ENCODE results near the gene CYRIA.

CYRIA gene

GRCh38 chr2:16638946-16639345 is 26.7 kb downstream of the CYRIA start:
- H3K27ac ChIP-seq: no peak overlapping the region
- TF ChIP-seq CTCF (IDR thresholded peaks at IDR 0.05) (no peak), ZFX (IDR thresholded peaks at IDR 0.05; ENCODE audit: borderline replicate concordance) (no peak)

GRCh38 chr2:16637304-16637703 is 28.3 kb downstream of the CYRIA start:
- no peak overlapping the region for H3K27ac ChIP-seq

GRCh38 chr2:16635791-16636699 is 29.6 kb downstream of the CYRIA start:
- no peak overlapping the region for H3K27ac ChIP-seq
- TF ChIP-seq ZFX (IDR thresholded peaks at IDR 0.05; ENCODE audit: borderline replicate concordance) (no peak), CTCF (IDR thresholded peaks at IDR 0.05) (no peak)

More at GRCh38 chr2:16637304-16637703, 28.3 kb downstream of the CYRIA start:
- TF ChIP-seq ZFX (IDR thresholded peaks at IDR 0.05; ENCODE audit: borderline replicate concordance) (no peak), CTCF (IDR thresholded peaks at IDR 0.05) (no peak)

GRCh38 chr2:16633621-16634430 is 31.8 kb downstream of the CYRIA start:
- no peak overlapping the region for H3K27ac ChIP-seq
- TF ChIP-seq ZFX (IDR thresholded peaks at IDR 0.05; ENCODE audit: borderline replicate concordance) (no peak), CTCF (IDR thresholded peaks at IDR 0.05) (no peak)

- no peak overlapping the region for H3K27ac ChIP-seq
- TF ChIP-seq ZFX (IDR thresholded peaks at IDR 0.05; ENCODE audit: borderline replicate concordance): no peak
- no peak for TF ChIP-seq CTCF (IDR thresholded peaks at IDR 0.05)
Observed at GRCh38 chr2:16632598-16632997, 33.0 kb downstream of the CYRIA start.

- H3K27ac ChIP-seq: no peak overlapping the region
- TF ChIP-seq ZFX (IDR thresholded peaks at IDR 0.05; ENCODE audit: borderline replicate concordance): no peak
- no peak for TF ChIP-seq CTCF (IDR thresholded peaks at IDR 0.05)
Observed at GRCh38 chr2:16630463-16630862, 35.2 kb downstream of the CYRIA start.

Measured in 22Rv1 (cell line).